Stimulated activated CD8-positive, alpha-beta memory T cell treated with anti-CD3 and anti-CD28 coated beads, Interleukin-12 subunit alpha, Interleukin-12 subunit beta, amount 100 ng/mL, for 1 hour (primary cell): ENCODE measurements around the gene NDEL1.

Experiments used
- DNase-seq: peaks from one replicate; pipeline ENCODE4 v3.0.0-alpha.2; 2020; ENCODE audit warnings: low read depth

NDEL1 gene

GRCh38 chr17:8503368-8503767 lies 67.7 kb downstream of the NDEL1 start:
- no peak for DNase-seq

GRCh38 chr17:8503807-8504206 lies 68.1 kb downstream of the NDEL1 start:
- no peak for DNase-seq

- DNase-seq: no peak
These were observed 69.0 kb downstream of the NDEL1 start for GRCh38 chr17:8504460-8505207.

GRCh38 chr17:8506145-8506544 lies 70.5 kb downstream of the NDEL1 start:
- DNase-seq: no peak

- no peak for DNase-seq
These were observed 79.1 kb downstream of the NDEL1 start for GRCh38 chr17:8514801-8515200.
